ENCODE results near the gene BOD1L1. TPM values are rescaled to one million over a fixed set of nuclear protein-coding genes. Genes with fewer than 3 reads are reported as not detected.

BOD1L1 gene
- total and polyA plus RNA-seq, 5 donors from 2014 or later, result 1.4 to 48.9 (median 1.8) TPM

DNA sequence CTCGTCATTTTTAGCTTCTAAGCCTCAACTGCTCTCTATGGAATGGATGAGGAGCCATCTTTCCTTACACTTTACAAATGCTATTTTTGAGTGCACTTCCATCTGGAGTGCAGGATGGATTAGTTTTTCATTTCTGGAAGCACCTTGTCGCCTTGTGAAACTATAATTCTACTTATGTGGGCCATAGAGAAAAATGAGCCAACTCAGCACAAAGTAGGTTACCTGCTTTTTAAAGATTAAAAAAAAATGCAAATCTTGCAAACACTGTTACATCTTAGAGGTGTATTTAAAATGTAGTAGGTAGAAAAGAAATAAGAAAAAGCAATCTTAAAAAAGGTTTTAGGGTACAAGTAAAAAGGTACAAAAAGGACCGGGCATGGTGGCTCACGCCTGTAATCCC, 10.9 kb downstream of the BOD1L1 start:
- Mint-ChIP-seq H3K36me3 (peaks cover 46% of the 10 kb centered on the region), H3K27me3 (no peaks in the 10 kb centered on the region), H3K4me1 (peaks cover 23 to 47% (median 40%) of the 10 kb centered on the region in 4 donors), H3K9me3 (no peaks in the 10 kb centered on the region), H3K4me3 (no peak overlapping the region), H3K27ac (no peak overlapping the region)
- Histone ChIP-seq H3K36me3 (ENCODE audit: control insufficient read depth, insufficient read depth, low read length) (peaks cover 70% of the 10 kb centered on the region), H3K9me3 (ENCODE audit: control insufficient read depth in 2 of 2, low read length in 2 of 2) (no peaks in the 10 kb centered on the region), H3K4me3 (ENCODE audit: low read depth, low read length) (no peak overlapping the region), H3K27ac (ENCODE audit: insufficient read depth, low read length, poor library complexity, severe bottlenecking) (no peak overlapping the region), H3K27me3 (ENCODE audit: control insufficient read depth, insufficient read depth, low read length) (no peaks in the 10 kb centered on the region), H3K4me1 (ENCODE audit: control insufficient read depth, insufficient read depth, low read length, poor library complexity, severe bottlenecking) (peaks cover 7% of the 10 kb centered on the region)
- DNase-seq (no peak), ATAC-seq (ENCODE audit: low read depth in 2 of 2) (no peak)

DNA sequence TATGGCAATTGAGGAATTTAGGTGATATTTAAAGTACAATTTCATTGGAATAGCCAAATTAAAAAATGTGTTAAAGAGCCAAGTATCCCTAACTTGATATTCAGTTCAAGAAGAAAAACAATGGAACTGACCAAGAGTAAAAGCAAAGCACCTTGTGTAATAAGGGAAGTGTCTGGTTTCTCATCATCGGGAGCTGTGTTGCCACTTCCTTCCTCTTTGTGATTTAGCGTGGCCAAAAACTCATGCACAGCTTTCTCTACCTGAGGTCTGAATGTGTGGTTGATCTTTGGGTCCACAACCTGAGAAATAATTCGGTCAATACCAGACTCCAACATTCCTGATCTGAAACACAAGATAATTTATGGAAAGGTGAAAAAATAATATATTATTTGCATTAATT, 12.4 kb downstream of the BOD1L1 start:
- Mint-ChIP-seq H3K36me3 (peaks cover 59% of the 10 kb centered on the region), H3K27me3 (no peaks in the 10 kb centered on the region), H3K9me3 (no peaks in the 10 kb centered on the region), H3K27ac (peak overlapping the region in 1 of 3 donors; percentile 14), H3K4me3 (no peak overlapping the region), H3K4me1 (peaks cover 23 to 33% (median 27%) of the 10 kb centered on the region in 4 donors)
- no peak overlapping the region for H3K4me3 ChIP-seq (ENCODE audit: low read depth, low read length)
- no peaks in the 10 kb centered on the region for H3K27me3 ChIP-seq (ENCODE audit: control insufficient read depth, insufficient read depth, low read length)
- ATAC-seq (ENCODE audit: low read depth in 2 of 2) (no peak), DNase-seq (peak in 1 of 3 donors; percentile 15)
- no peaks in the 10 kb centered on the region for H3K9me3 ChIP-seq (ENCODE audit: control insufficient read depth in 2 of 2, low read length in 2 of 2)
- H3K4me1 ChIP-seq (ENCODE audit: control insufficient read depth, insufficient read depth, low read length, poor library complexity, severe bottlenecking), result peaks cover 7% of the 10 kb centered on the region
- peaks cover 83% of the 10 kb centered on the region for H3K36me3 ChIP-seq (ENCODE audit: control insufficient read depth, insufficient read depth, low read length)
- H3K27ac ChIP-seq (ENCODE audit: insufficient read depth, low read length, poor library complexity, severe bottlenecking), result no peak overlapping the region

GRCh38 chr4:13612569-13612968, 15.0 kb downstream of the BOD1L1 start:
- ATAC-seq (ENCODE audit: low read depth in 2 of 2), result no peak
- no peak overlapping the region for H3K27ac Mint-ChIP-seq
- no peaks in the 10 kb centered on the region for H3K27me3 ChIP-seq (ENCODE audit: control insufficient read depth, insufficient read depth, low read length)
- no peak overlapping the region for H3K4me3 ChIP-seq (ENCODE audit: low read depth, low read length)
- H3K27ac ChIP-seq (ENCODE audit: insufficient read depth, low read length, poor library complexity, severe bottlenecking), result no peak overlapping the region
- H3K27me3 Mint-ChIP-seq, result no peaks in the 10 kb centered on the region
- H3K36me3 Mint-ChIP-seq, result peaks cover 63% of the 10 kb centered on the region
- no peak for DNase-seq
- H3K9me3 Mint-ChIP-seq, result no peaks in the 10 kb centered on the region
- no peak overlapping the region for H3K4me3 Mint-ChIP-seq
- H3K9me3 ChIP-seq (ENCODE audit: control insufficient read depth in 2 of 2, low read length in 2 of 2), result no peaks in the 10 kb centered on the region
- H3K36me3 ChIP-seq (ENCODE audit: control insufficient read depth, insufficient read depth, low read length), result peaks cover 85% of the 10 kb centered on the region
- peaks cover 21 to 28% (median 23%) of the 10 kb centered on the region in 4 donors for H3K4me1 Mint-ChIP-seq
- H3K4me1 ChIP-seq (ENCODE audit: control insufficient read depth, insufficient read depth, low read length, poor library complexity, severe bottlenecking), result peaks cover 7% of the 10 kb centered on the region

GRCh38 chr4:13611283-13611842, 16.2 kb downstream of the BOD1L1 start:
- H3K9me3 Mint-ChIP-seq, result no peaks in the 10 kb centered on the region
- H3K27me3 Mint-ChIP-seq, result no peaks in the 10 kb centered on the region
- ATAC-seq (ENCODE audit: low read depth in 2 of 2) (no peak), DNase-seq (peak in 1 of 3 donors; percentile 17)
- H3K4me1 Mint-ChIP-seq, result peaks cover 15 to 19% (median 17%) of the 10 kb centered on the region in 4 donors
- H3K4me3 Mint-ChIP-seq, result no peak overlapping the region
- H3K9me3 ChIP-seq (ENCODE audit: control insufficient read depth in 2 of 2, low read length in 2 of 2), result no peaks in the 10 kb centered on the region
- H3K4me3 ChIP-seq (ENCODE audit: low read depth, low read length), result no peak overlapping the region
- H3K27ac ChIP-seq (ENCODE audit: insufficient read depth, low read length, poor library complexity, severe bottlenecking), result no peak overlapping the region
- H3K36me3 ChIP-seq (ENCODE audit: control insufficient read depth, insufficient read depth, low read length), result peaks cover 88% of the 10 kb centered on the region
- H3K4me1 ChIP-seq (ENCODE audit: control insufficient read depth, insufficient read depth, low read length, poor library complexity, severe bottlenecking), result peaks cover 7% of the 10 kb centered on the region
- peaks cover 66% of the 10 kb centered on the region for H3K36me3 Mint-ChIP-seq
- peak overlapping the region in 1 of 3 donors; percentile 28 for H3K27ac Mint-ChIP-seq
- H3K27me3 ChIP-seq (ENCODE audit: control insufficient read depth, insufficient read depth, low read length), result no peaks in the 10 kb centered on the region

- Mint-ChIP-seq H3K9me3 (peaks cover 0 to 4% (median 0%) of the 10 kb centered on the region in 7 donors), H3K27me3 (no peaks in the 10 kb centered on the region), H3K4me1 (peaks cover 0 to 14% (median 2%) of the 10 kb centered on the region in 4 donors), H3K36me3 (peaks cover 71% of the 10 kb centered on the region), H3K4me3 (no peak overlapping the region), H3K27ac (no peak overlapping the region)
- Histone ChIP-seq H3K27ac (ENCODE audit: insufficient read depth, low read length, poor library complexity, severe bottlenecking) (no peak overlapping the region), H3K36me3 (ENCODE audit: control insufficient read depth, insufficient read depth, low read length) (peaks cover 83% of the 10 kb centered on the region), H3K9me3 (ENCODE audit: control insufficient read depth in 2 of 2, low read length in 2 of 2) (no peaks in the 10 kb centered on the region), H3K27me3 (ENCODE audit: control insufficient read depth, insufficient read depth, low read length) (no peaks in the 10 kb centered on the region), H3K4me1 (ENCODE audit: control insufficient read depth, insufficient read depth, low read length, poor library complexity, severe bottlenecking) (no peaks in the 10 kb centered on the region), H3K4me3 (ENCODE audit: low read depth, low read length) (no peak overlapping the region)
- no peak for DNase-seq
- no peak for ATAC-seq (ENCODE audit: low read depth in 2 of 2)
These were observed 22.2 kb downstream of the BOD1L1 start for GRCh38 chr4:13605330-13605729.

DNA sequence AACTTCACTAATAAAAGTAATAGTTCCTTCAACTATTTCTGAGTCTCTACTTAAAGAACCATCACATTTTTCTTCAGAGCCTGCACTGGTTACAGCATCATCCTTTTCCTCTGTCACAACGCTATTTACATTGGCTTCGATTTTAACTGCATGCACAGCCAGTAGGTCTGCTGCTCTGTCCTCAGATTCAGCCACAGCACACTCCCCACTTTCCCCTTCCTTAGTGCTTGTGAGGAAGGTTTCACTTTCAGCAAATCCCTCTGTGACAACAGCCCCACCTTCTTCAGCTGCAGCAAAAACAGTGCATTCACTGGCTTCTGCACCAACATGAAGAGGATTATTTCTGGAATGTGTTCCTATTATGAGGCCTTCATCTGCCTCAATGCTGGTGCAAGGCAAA, 25.7 kb downstream of the BOD1L1 start:
- Mint-ChIP-seq H3K4me1 (peaks cover 0 to 17% (median 2%) of the 10 kb centered on the region in 4 donors), H3K9me3 (peaks cover 0 to 4% (median 0%) of the 10 kb centered on the region in 7 donors), H3K4me3 (no peak overlapping the region), H3K36me3 (peaks cover 59% of the 10 kb centered on the region), H3K27me3 (no peaks in the 10 kb centered on the region), H3K27ac (no peak overlapping the region)
- H3K9me3 ChIP-seq (ENCODE audit: control insufficient read depth in 2 of 2, low read length in 2 of 2), result no peaks in the 10 kb centered on the region
- H3K4me3 ChIP-seq (ENCODE audit: low read depth, low read length), result no peak overlapping the region
- H3K4me1 ChIP-seq (ENCODE audit: control insufficient read depth, insufficient read depth, low read length, poor library complexity, severe bottlenecking), result no peaks in the 10 kb centered on the region
- H3K27ac ChIP-seq (ENCODE audit: insufficient read depth, low read length, poor library complexity, severe bottlenecking), result no peak overlapping the region
- no peaks in the 10 kb centered on the region for H3K27me3 ChIP-seq (ENCODE audit: control insufficient read depth, insufficient read depth, low read length)
- peaks cover 63% of the 10 kb centered on the region for H3K36me3 ChIP-seq (ENCODE audit: control insufficient read depth, insufficient read depth, low read length)
- ATAC-seq (ENCODE audit: low read depth in 2 of 2), result no peak
- DNase-seq, result peak in 1 of 3 donors; percentile 6

DNA sequence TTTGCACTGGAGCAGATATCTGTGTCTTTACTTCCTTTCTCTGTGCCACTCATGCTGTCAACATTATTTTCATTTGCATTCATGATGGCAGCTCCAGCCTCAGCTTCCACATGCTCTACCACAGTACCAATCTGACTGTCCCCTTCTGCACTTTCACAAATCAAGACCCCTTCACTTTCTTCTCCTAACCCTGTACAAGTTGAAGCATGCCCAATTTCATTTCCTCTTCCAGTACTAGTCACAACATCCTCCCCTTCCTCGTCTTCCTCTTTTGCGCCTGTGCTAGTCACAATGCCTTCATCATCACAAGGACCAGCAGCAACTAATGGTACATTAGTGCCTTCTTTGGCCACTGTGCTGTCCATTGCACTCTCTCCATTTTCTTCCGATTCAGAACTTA, 26.5 kb downstream of the BOD1L1 start:
- Mint-ChIP-seq H3K27me3 (no peaks in the 10 kb centered on the region), H3K27ac (peak overlapping the region in 1 of 3 donors; percentile 4), H3K36me3 (peaks cover 62% of the 10 kb centered on the region), H3K4me3 (no peak overlapping the region), H3K9me3 (peaks cover 0 to 4% (median 0%) of the 10 kb centered on the region in 7 donors), H3K4me1 (peaks cover 0 to 20% (median 2%) of the 10 kb centered on the region in 4 donors)
- Histone ChIP-seq H3K27me3 (ENCODE audit: control insufficient read depth, insufficient read depth, low read length) (no peaks in the 10 kb centered on the region), H3K27ac (ENCODE audit: insufficient read depth, low read length, poor library complexity, severe bottlenecking) (no peak overlapping the region), H3K36me3 (ENCODE audit: control insufficient read depth, insufficient read depth, low read length) (peaks cover 64% of the 10 kb centered on the region), H3K9me3 (ENCODE audit: control insufficient read depth in 2 of 2, low read length in 2 of 2) (no peaks in the 10 kb centered on the region), H3K4me3 (ENCODE audit: low read depth, low read length) (no peak overlapping the region), H3K4me1 (ENCODE audit: control insufficient read depth, insufficient read depth, low read length, poor library complexity, severe bottlenecking) (no peaks in the 10 kb centered on the region)
- ATAC-seq (ENCODE audit: low read depth in 2 of 2) (no peak), DNase-seq (no peak)

GRCh38 chr4:13599159-13599558, 28.4 kb downstream of the BOD1L1 start:
- Mint-ChIP-seq H3K4me3 (no peak overlapping the region), H3K36me3 (peaks cover 61% of the 10 kb centered on the region), H3K9me3 (peaks cover 0 to 4% (median 0%) of the 10 kb centered on the region in 7 donors), H3K27ac (no peak overlapping the region), H3K4me1 (peaks cover 0 to 20% (median 2%) of the 10 kb centered on the region in 4 donors), H3K27me3 (no peaks in the 10 kb centered on the region)
- Histone ChIP-seq H3K4me1 (ENCODE audit: control insufficient read depth, insufficient read depth, low read length, poor library complexity, severe bottlenecking) (no peaks in the 10 kb centered on the region), H3K27me3 (ENCODE audit: control insufficient read depth, insufficient read depth, low read length) (no peaks in the 10 kb centered on the region), H3K9me3 (ENCODE audit: control insufficient read depth in 2 of 2, low read length in 2 of 2) (no peaks in the 10 kb centered on the region), H3K27ac (ENCODE audit: insufficient read depth, low read length, poor library complexity, severe bottlenecking) (no peak overlapping the region), H3K36me3 (ENCODE audit: control insufficient read depth, insufficient read depth, low read length) (peaks cover 64% of the 10 kb centered on the region), H3K4me3 (ENCODE audit: low read depth, low read length) (no peak overlapping the region)
- DNase-seq (no peak), ATAC-seq (ENCODE audit: low read depth in 2 of 2) (no peak)
